ENCODE measurements around the gene PARD3B. TPM values are rescaled to one million over a fixed set of nuclear protein-coding genes. Genes with fewer than 3 reads are reported as not detected.

PARD3B gene
- total RNA-seq, 1 donor from 2014 or later, result not detected

GRCh38 chr2:205333351-205333750 is 788.1 kb downstream of the PARD3B start:
- H3K27ac Mint-ChIP-seq, result no peak overlapping the region
- ChIA-PET POLR2A (no interaction called here), CTCF (no interaction called here)
- H3K4me1 Mint-ChIP-seq, result no peaks in the 10 kb centered on the region
- H3K4me3 Mint-ChIP-seq, result no peak overlapping the region
- ATAC-seq (ENCODE audit: low read depth) (no peak), DNase-seq (no peak)
- intact Hi-C loops (cut with micrococcal nuclease), result no loop called here
- TF ChIP-seq CTCF (IDR thresholded peaks at IDR 0.05), result no peak
- peaks cover 4% of the 10 kb centered on the region for H3K9me3 Mint-ChIP-seq
- peaks cover 5% of the 10 kb centered on the region for H3K27me3 Mint-ChIP-seq
- no peaks in the 10 kb centered on the region for H3K36me3 Mint-ChIP-seq (ENCODE audit: low read depth)

- intact Hi-C loops (cut with micrococcal nuclease), result no loop called here
- no peak for TF ChIP-seq CTCF (IDR thresholded peaks at IDR 0.05)
- Mint-ChIP-seq H3K36me3 (ENCODE audit: low read depth) (no peaks in the 10 kb centered on the region), H3K9me3 (peaks cover 4% of the 10 kb centered on the region), H3K4me3 (no peak overlapping the region), H3K27me3 (peaks cover under 1% of the 10 kb centered on the region), H3K4me1 (no peaks in the 10 kb centered on the region), H3K27ac (no peak overlapping the region)
- no peak for DNase-seq
- ChIA-PET POLR2A (no interaction called here), CTCF (no interaction called here)
- no peak for ATAC-seq (ENCODE audit: low read depth)
These were observed 792.0 kb downstream of the PARD3B start for GRCh38 chr2:205337274-205337673.

- Mint-ChIP-seq H3K9me3 (peaks cover 4% of the 10 kb centered on the region), H3K4me1 (no peaks in the 10 kb centered on the region), H3K27me3 (peaks cover 3% of the 10 kb centered on the region), H3K27ac (no peak overlapping the region), H3K4me3 (no peak overlapping the region), H3K36me3 (ENCODE audit: low read depth) (no peaks in the 10 kb centered on the region)
- intact Hi-C loops (cut with micrococcal nuclease), result no loop called here
- ATAC-seq (ENCODE audit: low read depth) (no peak), DNase-seq (no peak)
- ChIA-PET CTCF (no interaction called here), POLR2A (no interaction called here)
- TF ChIP-seq CTCF (IDR thresholded peaks at IDR 0.05), result no peak
These were observed 792.9 kb downstream of the PARD3B start for GRCh38 chr2:205338156-205338555.

GRCh38 chr2:205343103-205343502 is 797.8 kb downstream of the PARD3B start:
- CTCF ChIA-PET, result no interaction called here
- Mint-ChIP-seq H3K36me3 (ENCODE audit: low read depth) (no peaks in the 10 kb centered on the region), H3K27ac (no peak overlapping the region), H3K4me1 (no peaks in the 10 kb centered on the region), H3K9me3 (no peaks in the 10 kb centered on the region), H3K4me3 (no peak overlapping the region), H3K27me3 (peaks cover 7% of the 10 kb centered on the region)
- intact Hi-C loops (cut with micrococcal nuclease), result no loop called here
- no peak for ATAC-seq (ENCODE audit: low read depth)
- TF ChIP-seq CTCF (IDR thresholded peaks at IDR 0.05), result no peak
- no peak for DNase-seq
- POLR2A ChIA-PET, result no interaction called here

DNA sequence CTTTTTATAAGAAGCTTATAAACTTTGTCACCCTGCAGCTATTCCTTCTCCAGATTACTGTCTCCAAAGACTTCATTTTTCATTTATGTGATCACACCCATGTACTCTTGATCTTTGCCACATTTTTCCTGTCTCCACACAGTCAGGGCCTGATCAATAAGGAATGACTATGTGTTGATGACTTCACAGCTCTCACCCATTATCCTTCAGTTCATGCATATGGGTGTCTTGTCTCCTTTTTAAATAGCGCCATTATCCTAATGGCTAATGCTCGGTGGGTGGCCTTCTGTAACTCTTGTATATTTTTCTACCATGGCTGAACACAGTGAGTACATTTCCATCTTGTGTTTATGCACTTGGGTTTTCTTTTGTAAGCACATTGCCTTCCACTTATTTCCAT is 801.4 kb downstream of the PARD3B start:
- intact Hi-C loops (cut with micrococcal nuclease), result no loop called here
- no peak for TF ChIP-seq CTCF (IDR thresholded peaks at IDR 0.05)
- DNase-seq (no peak), ATAC-seq (ENCODE audit: low read depth) (no peak)
- Mint-ChIP-seq H3K4me1 (peaks cover 4% of the 10 kb centered on the region), H3K9me3 (no peaks in the 10 kb centered on the region), H3K27ac (no peak overlapping the region), H3K27me3 (peaks cover 7% of the 10 kb centered on the region), H3K4me3 (no peak overlapping the region), H3K36me3 (ENCODE audit: low read depth) (no peaks in the 10 kb centered on the region)
- POLR2A ChIA-PET, result no interaction called here
- CTCF ChIA-PET, result no interaction called here

Measured in activated B cell treated with CpG ODN at 0.5 μM for 24 hours (primary cell).